Activated T-helper 2 cell treated with anti-CD3 and anti-CD28 coated beads, Interferon-gamma antibody, Interleukin-2, Interleukin-4, amounts not matched to agents 10 μg/mL and 5 μg/mL and 100 μg/mL, durations not matched to agents 14 hours and 24 hours and 36 hours (primary cell): ENCODE results near the gene DAB2IP. TPM values are rescaled to one million over a fixed set of nuclear protein-coding genes. Genes with fewer than 3 reads are reported as not detected.

Experiments used
- DNase-seq: peaks from one replicate; pipeline ENCODE4 v3.0.0; 2021; ENCODE audit warnings: low spot score
- H3K27ac Mint-ChIP-seq: one replicate; pipeline ENCODE4 v1.8.0; 2021; ENCODE audit warnings: mixed read lengths
- H3K27me3 Mint-ChIP-seq: one replicate; pipeline ENCODE4 v1.8.0; 2021; ENCODE audit warnings: low read depth, mixed read lengths
- H3K36me3 Mint-ChIP-seq: one replicate; pipeline ENCODE4 v1.8.0; 2021; ENCODE audit warnings: low read depth, mixed read lengths
- H3K4me1 Mint-ChIP-seq: one replicate; pipeline ENCODE4 v1.8.0; 2021; ENCODE audit warnings: low read depth, mixed read lengths
- H3K4me3 Mint-ChIP-seq: one replicate; pipeline ENCODE4 v1.8.0; 2021; ENCODE audit warnings: low read depth, mild to moderate bottlenecking, moderate library complexity, mixed read lengths
- H3K9me3 Mint-ChIP-seq: one replicate; pipeline ENCODE4 v1.8.0; 2021; ENCODE audit warnings: mixed read lengths
- intact Hi-C: fragments of 100-400 bp; cut with micrococcal nuclease; formaldehyde crosslinking; loops from one replicate; pipeline ENCODE4 v1.15.1; 2023
- total RNA-seq: library from RNA; stranded (reverse); gene quantifications from 2 replicates; pipeline ENCODE4 v1.2.3, GENCODE V29; 2022

DAB2IP gene
- total RNA-seq, 1 donor from 2014 or later, result not detected

GRCh38 chr9:121748727-121749423, 97.4 kb downstream of the DAB2IP start:
- Mint-ChIP-seq H3K27me3 (no peaks in the 10 kb centered on the region), H3K9me3 (no peaks in the 10 kb centered on the region), H3K27ac (no peak overlapping the region), H3K4me3 (no peak overlapping the region), H3K4me1 (peaks cover 3% of the 10 kb centered on the region), H3K36me3 (no peaks in the 10 kb centered on the region)
- DNase-seq, result no peak
- intact Hi-C loops, result no loop called here

GRCh38 chr9:121749614-121750013, 98.2 kb downstream of the DAB2IP start:
- Mint-ChIP-seq H3K27me3 (no peaks in the 10 kb centered on the region), H3K4me1 (peaks cover 3% of the 10 kb centered on the region), H3K27ac (no peak overlapping the region), H3K9me3 (no peaks in the 10 kb centered on the region), H3K36me3 (no peaks in the 10 kb centered on the region), H3K4me3 (no peak overlapping the region)
- intact Hi-C loops, result no loop called here
- DNase-seq, result no peak

GRCh38 chr9:121750259-121750714, 98.9 kb downstream of the DAB2IP start:
- intact Hi-C loops, result no loop called here
- no peak for DNase-seq
- no peak overlapping the region for H3K4me3 Mint-ChIP-seq
- H3K27ac Mint-ChIP-seq, result no peak overlapping the region
- no peaks in the 10 kb centered on the region for H3K27me3 Mint-ChIP-seq
- no peaks in the 10 kb centered on the region for H3K36me3 Mint-ChIP-seq
- H3K4me1 Mint-ChIP-seq, result peaks cover 3% of the 10 kb centered on the region
- no peaks in the 10 kb centered on the region for H3K9me3 Mint-ChIP-seq

- intact Hi-C loops, result no loop called here
- Mint-ChIP-seq H3K4me3 (no peak overlapping the region), H3K4me1 (peaks cover 3% of the 10 kb centered on the region), H3K27ac (no peak overlapping the region), H3K36me3 (no peaks in the 10 kb centered on the region), H3K27me3 (no peaks in the 10 kb centered on the region), H3K9me3 (no peaks in the 10 kb centered on the region)
- no peak for DNase-seq
These were observed 99.5 kb downstream of the DAB2IP start for GRCh38 chr9:121750715-121751623.

- no peaks in the 10 kb centered on the region for H3K27me3 Mint-ChIP-seq
- H3K4me3 Mint-ChIP-seq, result no peak overlapping the region
- peaks cover 3% of the 10 kb centered on the region for H3K4me1 Mint-ChIP-seq
- no peaks in the 10 kb centered on the region for H3K36me3 Mint-ChIP-seq
- no peak overlapping the region for H3K27ac Mint-ChIP-seq
- intact Hi-C loops, result no loop called here
- DNase-seq, result no peak
- no peaks in the 10 kb centered on the region for H3K9me3 Mint-ChIP-seq
These were observed 100.4 kb downstream of the DAB2IP start for GRCh38 chr9:121751686-121752445.

DNA sequence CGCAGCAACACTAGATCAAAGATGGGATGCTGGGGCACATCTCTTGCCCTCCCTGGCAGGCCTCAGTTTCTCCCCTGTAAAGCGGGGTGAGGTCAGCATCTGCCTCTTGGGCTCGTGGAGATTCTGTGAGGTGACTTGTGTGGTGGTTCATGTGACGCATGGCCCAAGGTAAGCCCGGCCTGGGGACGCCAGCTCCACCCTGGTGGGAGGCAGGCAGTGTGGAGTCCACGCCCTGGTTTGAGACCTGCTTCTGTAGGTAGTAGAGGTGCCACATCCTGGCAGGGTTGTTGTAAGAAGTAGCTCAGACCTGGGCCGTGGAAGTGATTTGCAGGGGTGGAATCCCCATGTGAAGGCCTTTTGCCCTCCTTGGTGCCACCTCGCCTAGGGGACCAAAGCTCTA, 101.5 kb downstream of the DAB2IP start:
- H3K27ac Mint-ChIP-seq, result no peak overlapping the region
- DNase-seq, result no peak
- no peaks in the 10 kb centered on the region for H3K36me3 Mint-ChIP-seq
- no peak overlapping the region for H3K4me3 Mint-ChIP-seq
- no peaks in the 10 kb centered on the region for H3K27me3 Mint-ChIP-seq
- intact Hi-C loops, result no loop called here
- H3K9me3 Mint-ChIP-seq, result no peaks in the 10 kb centered on the region
- peaks cover 1% of the 10 kb centered on the region for H3K4me1 Mint-ChIP-seq

- no peak overlapping the region for H3K4me3 Mint-ChIP-seq
- H3K27ac Mint-ChIP-seq, result no peak overlapping the region
These were observed 102.6 kb downstream of the DAB2IP start for GRCh38 chr9:121753802-121754654.

DNA sequence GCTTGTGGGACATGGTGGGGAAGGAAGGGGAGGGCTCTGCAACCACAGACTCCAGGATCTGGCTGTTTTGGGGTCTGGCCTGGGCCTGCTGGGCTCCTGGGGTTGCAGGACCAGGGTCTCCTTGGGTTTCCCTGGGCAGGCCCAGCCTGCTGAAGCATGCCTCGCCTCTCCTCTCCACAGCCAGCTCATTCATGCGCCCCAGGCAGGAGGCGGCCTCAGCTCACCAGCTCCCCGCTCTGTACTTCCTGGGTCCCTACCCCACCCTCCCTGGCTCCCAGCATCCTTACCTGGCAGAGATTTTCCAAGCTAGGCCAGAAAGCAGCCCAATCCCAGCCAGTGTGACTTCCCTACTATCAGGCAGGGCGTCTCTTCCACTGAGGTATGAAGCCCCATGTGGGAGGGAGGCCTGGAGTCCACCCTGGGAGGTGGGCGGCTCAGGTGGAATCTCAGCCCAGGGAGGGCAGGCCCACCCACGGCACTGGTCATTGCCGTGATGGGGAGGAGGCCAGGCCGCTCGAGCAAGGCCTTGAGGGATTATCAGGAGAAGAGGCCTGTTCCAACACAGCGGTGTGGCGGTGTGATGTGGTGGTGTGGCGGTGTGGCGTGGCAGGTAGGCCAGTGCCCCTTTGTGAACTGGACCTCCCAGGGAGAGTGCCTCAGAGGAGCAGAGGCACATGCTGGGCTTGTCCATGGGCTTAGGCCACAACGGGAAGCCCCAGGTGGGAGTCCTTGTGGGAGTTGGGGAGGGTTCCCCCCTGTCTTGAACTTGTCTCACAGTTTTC, 103.4 kb downstream of the DAB2IP start:
- Mint-ChIP-seq H3K27me3 (no peaks in the 10 kb centered on the region), H3K4me1 (no peaks in the 10 kb centered on the region), H3K27ac (no peak overlapping the region), H3K4me3 (no peak overlapping the region), H3K9me3 (no peaks in the 10 kb centered on the region), H3K36me3 (no peaks in the 10 kb centered on the region)
- intact Hi-C loops, result no loop called here
- no peak for DNase-seq

More at GRCh38 chr9:121753802-121754654, 102.6 kb downstream of the DAB2IP start:
- Mint-ChIP-seq H3K36me3 (no peaks in the 10 kb centered on the region), H3K9me3 (no peaks in the 10 kb centered on the region), H3K4me1 (no peaks in the 10 kb centered on the region), H3K27me3 (no peaks in the 10 kb centered on the region)
- no peak for DNase-seq
- intact Hi-C loops, result no loop called here

DNA sequence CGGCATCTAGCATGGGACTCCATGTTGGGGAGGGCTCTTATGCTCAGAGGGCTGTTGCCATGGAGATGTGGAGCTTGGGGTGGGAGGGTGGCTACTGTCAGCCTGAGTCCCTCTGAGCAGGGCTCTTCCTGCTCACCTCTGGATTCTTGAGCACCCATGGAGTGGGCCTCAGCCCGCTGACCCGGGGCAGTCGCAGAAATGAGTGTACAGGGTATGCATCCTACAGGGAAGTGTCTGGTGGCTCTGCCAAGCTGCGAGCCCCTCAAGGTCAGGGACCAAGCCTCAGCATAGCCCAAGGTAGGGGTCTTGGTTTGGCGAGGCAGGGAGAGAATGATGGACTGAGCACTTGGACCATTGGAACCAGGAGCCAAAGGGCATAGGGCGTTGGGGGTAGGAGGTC, 104.1 kb downstream of the DAB2IP start:
- no peak for DNase-seq
- intact Hi-C loops, result no loop called here
- Mint-ChIP-seq H3K27ac (no peak overlapping the region), H3K27me3 (no peaks in the 10 kb centered on the region), H3K4me1 (no peaks in the 10 kb centered on the region), H3K36me3 (no peaks in the 10 kb centered on the region), H3K9me3 (no peaks in the 10 kb centered on the region), H3K4me3 (no peak overlapping the region)

DNA sequence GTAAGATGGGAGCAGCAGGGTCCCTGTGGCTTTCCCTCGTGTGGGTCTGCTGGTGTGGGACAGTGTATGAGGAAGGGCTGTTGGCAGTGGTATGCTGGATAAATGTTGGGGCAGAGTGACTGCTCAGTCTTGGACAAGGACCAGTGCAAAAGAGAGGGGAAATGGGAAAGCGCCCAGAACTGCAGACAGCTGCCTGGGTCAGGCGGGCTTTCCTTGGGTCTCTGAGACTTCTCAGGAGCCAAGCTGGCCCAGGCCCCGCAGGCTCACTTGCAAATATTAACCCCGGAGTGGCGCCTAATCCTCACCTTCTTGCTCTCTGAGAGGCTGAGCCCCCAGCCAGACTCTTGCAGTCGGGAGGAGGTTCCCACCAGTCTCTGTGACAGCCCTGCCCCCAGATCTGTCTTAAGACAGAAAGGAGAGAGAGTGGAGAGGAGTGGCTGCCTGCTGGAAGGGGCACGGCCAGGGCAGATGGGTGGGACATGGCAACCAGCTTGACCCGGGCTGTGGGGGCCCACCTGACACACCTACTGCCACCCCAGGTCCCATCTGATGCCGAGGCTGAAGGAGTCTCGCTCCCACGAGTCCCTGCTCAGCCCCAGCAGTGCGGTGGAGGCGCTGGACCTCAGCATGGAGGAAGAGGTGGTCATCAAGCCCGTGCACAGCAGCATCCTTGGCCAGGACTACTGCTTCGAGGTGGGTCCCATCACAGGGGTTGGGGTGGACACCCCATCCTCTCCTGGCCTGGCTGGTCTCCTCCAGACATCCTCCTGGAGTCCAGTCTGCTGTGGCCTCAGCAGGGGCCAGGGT, 105.2 kb downstream of the DAB2IP start:
- Mint-ChIP-seq H3K9me3 (no peaks in the 10 kb centered on the region), H3K36me3 (no peaks in the 10 kb centered on the region), H3K4me3 (no peak overlapping the region), H3K27me3 (no peaks in the 10 kb centered on the region), H3K4me1 (no peaks in the 10 kb centered on the region), H3K27ac (no peak overlapping the region)
- DNase-seq, result no peak
- intact Hi-C loops, result no loop called here

GRCh38 chr9:121757281-121757585, 105.8 kb downstream of the DAB2IP start:
- intact Hi-C loops, result no loop called here

More at GRCh38 chr9:121757281-121757585, 105.8 kb downstream of the DAB2IP start:
- H3K9me3 Mint-ChIP-seq, result no peaks in the 10 kb centered on the region
- no peak overlapping the region for H3K27ac Mint-ChIP-seq
- H3K36me3 Mint-ChIP-seq, result no peaks in the 10 kb centered on the region
- no peaks in the 10 kb centered on the region for H3K27me3 Mint-ChIP-seq
- no peak overlapping the region for H3K4me3 Mint-ChIP-seq
- H3K4me1 Mint-ChIP-seq, result no peaks in the 10 kb centered on the region
- no peak for DNase-seq
